Stomach (tissue), 4 donors: ENCODE measurements around the gene ENO2.

Experiments used
- POLR2A ChIP-seq, 4 donors: fragments of 450-650 bp; IDR thresholded peaks; one replicate each; pipeline ENCODE4 v1.6.1; 2016; ENCODE audit warnings: antibody characterized with exemption in 4 of 4, control low read depth in 2 of 4, mild to moderate bottlenecking in 1 of 4, moderate library complexity in 1 of 4
- POLR2AphosphoS5 ChIP-seq, 3 donors: sonication (generic); formaldehyde crosslinking; IDR thresholded peaks; one replicate each; pipeline ENCODE4 v1.6.1; 2016; ENCODE audit warnings: antibody characterized with exemption in 3 of 3
- TF ChIP-seq, protein P1 (sequence below), 7 experiments: fragments of 450-650 bp in 4 of 7; fragments of 200-600 bp in 3 of 7; sonication (generic) in 3 of 7; IDR thresholded peaks; one replicate each; pipeline ENCODE4 v1.5.1; 2016 to 2019; ENCODE audit warnings: antibody characterized with exemption in 7 of 7, control low read depth in 2 of 7, mild to moderate bottlenecking in 1 of 7

DNA sequence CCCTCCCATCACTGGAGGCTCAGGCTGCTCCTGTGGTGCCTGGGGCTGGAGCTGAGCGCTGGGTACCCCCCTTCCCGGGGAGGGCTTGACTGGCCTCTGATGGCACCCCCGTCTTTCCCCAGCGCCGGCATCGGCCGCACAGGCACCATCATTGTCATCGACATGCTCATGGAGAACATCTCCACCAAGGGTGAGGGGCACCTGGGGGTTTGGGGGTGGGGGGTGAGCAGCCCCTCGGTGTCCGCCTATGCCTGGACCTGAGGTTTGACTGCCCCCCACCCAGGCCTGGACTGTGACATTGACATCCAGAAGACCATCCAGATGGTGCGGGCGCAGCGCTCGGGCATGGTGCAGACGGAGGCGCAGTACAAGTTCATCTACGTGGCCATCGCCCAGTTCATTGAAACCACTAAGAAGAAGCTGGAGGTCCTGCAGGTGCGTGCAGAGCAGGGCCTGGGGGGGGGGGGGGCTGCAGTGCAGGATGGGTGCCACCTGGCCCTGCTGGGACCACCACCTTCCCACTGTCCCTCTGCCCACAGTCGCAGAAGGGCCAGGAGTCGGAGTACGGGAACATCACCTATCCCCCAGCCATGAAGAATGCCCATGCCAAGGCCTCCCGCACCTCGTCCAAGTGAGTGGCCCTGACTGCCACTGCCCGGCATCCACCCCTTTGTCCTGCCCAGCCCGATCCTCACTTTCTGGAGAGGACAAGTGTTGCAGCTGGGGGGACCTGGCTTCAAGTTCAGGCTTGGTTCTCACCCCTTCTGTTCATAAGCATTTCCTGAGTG is 45.6 kb downstream of the ENO2 start:
- TF ChIP-seq, protein P1, sequence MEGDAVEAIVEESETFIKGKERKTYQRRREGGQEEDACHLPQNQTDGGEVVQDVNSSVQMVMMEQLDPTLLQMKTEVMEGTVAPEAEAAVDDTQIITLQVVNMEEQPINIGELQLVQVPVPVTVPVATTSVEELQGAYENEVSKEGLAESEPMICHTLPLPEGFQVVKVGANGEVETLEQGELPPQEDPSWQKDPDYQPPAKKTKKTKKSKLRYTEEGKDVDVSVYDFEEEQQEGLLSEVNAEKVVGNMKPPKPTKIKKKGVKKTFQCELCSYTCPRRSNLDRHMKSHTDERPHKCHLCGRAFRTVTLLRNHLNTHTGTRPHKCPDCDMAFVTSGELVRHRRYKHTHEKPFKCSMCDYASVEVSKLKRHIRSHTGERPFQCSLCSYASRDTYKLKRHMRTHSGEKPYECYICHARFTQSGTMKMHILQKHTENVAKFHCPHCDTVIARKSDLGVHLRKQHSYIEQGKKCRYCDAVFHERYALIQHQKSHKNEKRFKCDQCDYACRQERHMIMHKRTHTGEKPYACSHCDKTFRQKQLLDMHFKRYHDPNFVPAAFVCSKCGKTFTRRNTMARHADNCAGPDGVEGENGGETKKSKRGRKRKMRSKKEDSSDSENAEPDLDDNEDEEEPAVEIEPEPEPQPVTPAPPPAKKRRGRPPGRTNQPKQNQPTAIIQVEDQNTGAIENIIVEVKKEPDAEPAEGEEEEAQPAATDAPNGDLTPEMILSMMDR (IDR thresholded peaks at IDR 0.05), result no peak
- TF ChIP-seq POLR2A (IDR thresholded peaks at IDR 0.05) (no peak), POLR2AphosphoS5 (IDR thresholded peaks at IDR 0.05) (no peak)
